GM23338 (cell line): ENCODE results near the gene IGF2BP2.

Source experiments
- CREB1 ChIP-seq: fragments of 250-450 bp; sonication (Bioruptor Pico); IDR thresholded peaks from 2 replicates; pipeline ENCODE4 v1.5.0; 2020; ENCODE audit warnings: low read depth, mild to moderate bottlenecking, moderate library complexity
- EZH2 ChIP-seq: fragments of 200-600 bp; sonication (generic); IDR thresholded peaks from one replicate; pipeline ENCODE4 v1.8.0; 2017; ENCODE audit warnings: antibody characterized with exemption, mild to moderate bottlenecking, low read depth; ENCODE audit not compliant: unreplicated experiment
- REST ChIP-seq: IDR thresholded peaks from one replicate; pipeline ENCODE4 v1.6.1; 2018; ENCODE audit warnings: antibody characterized with exemption; ENCODE audit not compliant: unreplicated experiment
- TF ChIP-seq, protein P1 (sequence below), 2 experiments: fragments of 200-600 bp in 1 of 2; sonication (generic) in 1 of 2; conservative IDR thresholded peaks; 2 replicates each; pipeline versions ENCODE4 v1.5.1 to v1.6.1; 2016 to 2017; ENCODE audit warnings: antibody characterized with exemption in 2 of 2, low read depth in 2 of 2, mild to moderate bottlenecking in 2 of 2, moderate library complexity in 1 of 2

DNA sequence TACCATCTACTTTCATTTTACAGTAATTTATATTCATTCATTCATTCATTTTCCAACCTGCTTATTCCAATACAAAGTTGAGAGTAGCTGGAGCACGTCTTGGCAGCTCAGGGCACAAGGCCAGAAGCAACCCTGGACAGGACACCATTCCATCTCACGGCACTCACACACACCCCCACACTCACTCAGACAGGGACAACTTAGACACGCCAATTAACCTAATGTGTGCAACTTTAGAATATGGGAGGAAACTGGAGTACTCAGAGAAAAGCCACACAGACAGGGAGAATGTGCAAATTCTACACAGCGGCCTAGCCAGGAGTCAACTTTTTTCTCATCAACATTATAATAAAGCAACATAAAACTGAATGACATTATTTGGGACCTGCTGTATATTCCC is 46.7 kb downstream of the IGF2BP2 start:
- TF ChIP-seq, protein P1, sequence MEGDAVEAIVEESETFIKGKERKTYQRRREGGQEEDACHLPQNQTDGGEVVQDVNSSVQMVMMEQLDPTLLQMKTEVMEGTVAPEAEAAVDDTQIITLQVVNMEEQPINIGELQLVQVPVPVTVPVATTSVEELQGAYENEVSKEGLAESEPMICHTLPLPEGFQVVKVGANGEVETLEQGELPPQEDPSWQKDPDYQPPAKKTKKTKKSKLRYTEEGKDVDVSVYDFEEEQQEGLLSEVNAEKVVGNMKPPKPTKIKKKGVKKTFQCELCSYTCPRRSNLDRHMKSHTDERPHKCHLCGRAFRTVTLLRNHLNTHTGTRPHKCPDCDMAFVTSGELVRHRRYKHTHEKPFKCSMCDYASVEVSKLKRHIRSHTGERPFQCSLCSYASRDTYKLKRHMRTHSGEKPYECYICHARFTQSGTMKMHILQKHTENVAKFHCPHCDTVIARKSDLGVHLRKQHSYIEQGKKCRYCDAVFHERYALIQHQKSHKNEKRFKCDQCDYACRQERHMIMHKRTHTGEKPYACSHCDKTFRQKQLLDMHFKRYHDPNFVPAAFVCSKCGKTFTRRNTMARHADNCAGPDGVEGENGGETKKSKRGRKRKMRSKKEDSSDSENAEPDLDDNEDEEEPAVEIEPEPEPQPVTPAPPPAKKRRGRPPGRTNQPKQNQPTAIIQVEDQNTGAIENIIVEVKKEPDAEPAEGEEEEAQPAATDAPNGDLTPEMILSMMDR (conservative IDR thresholded peaks at IDR 0.05; ENCODE audit: low read depth in 2 of 2): no peak
- TF ChIP-seq EZH2: no peak
- TF ChIP-seq CREB1: no peak
- no peak for TF ChIP-seq REST
